ENCODE results near the gene CSRP1. TPM values are rescaled to one million over a fixed set of nuclear protein-coding genes. Genes with fewer than 3 reads are reported as not detected.

Gene CSRP1
- total RNA-seq, 1 donor from 2014 or later = 19.4 TPM

DNA sequence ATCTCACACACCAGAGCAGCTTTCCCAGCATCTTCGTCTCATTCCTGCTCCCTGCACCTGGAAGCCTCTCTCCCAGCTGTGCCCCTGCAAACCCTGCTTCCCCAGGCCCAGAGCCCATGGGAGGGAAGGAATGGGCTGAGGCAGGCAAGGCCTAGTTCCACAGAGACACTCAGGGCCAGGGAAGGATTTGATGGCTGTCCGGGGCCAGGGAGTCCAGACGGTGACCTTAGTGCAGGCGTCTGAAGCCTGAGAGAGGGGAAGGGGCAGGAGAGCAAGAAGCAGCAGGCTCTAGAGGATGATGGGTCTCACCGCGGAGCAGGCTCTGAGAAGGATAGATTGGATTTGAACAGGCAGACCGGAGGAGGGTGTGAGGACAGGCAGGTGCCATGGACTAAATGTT, 63.2 kb downstream of the CSRP1 start:
- Mint-ChIP-seq H3K36me3 (ENCODE audit: insufficient read depth) (no peaks in the 10 kb centered on the region), H3K4me1 (ENCODE audit: low read depth) (peaks cover 1% of the 10 kb centered on the region), H3K9me3 (ENCODE audit: low read depth) (peaks cover 11% of the 10 kb centered on the region), H3K4me3 (ENCODE audit: low read depth) (no peak overlapping the region), H3K27me3 (peaks cover 16% of the 10 kb centered on the region), H3K27ac (no peak overlapping the region)
- DNase-seq (ENCODE audit: low spot score, unreplicated experiment) = no peak
- TF ChIP-seq, protein P1, sequence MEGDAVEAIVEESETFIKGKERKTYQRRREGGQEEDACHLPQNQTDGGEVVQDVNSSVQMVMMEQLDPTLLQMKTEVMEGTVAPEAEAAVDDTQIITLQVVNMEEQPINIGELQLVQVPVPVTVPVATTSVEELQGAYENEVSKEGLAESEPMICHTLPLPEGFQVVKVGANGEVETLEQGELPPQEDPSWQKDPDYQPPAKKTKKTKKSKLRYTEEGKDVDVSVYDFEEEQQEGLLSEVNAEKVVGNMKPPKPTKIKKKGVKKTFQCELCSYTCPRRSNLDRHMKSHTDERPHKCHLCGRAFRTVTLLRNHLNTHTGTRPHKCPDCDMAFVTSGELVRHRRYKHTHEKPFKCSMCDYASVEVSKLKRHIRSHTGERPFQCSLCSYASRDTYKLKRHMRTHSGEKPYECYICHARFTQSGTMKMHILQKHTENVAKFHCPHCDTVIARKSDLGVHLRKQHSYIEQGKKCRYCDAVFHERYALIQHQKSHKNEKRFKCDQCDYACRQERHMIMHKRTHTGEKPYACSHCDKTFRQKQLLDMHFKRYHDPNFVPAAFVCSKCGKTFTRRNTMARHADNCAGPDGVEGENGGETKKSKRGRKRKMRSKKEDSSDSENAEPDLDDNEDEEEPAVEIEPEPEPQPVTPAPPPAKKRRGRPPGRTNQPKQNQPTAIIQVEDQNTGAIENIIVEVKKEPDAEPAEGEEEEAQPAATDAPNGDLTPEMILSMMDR (IDR thresholded peaks at IDR 0.05; ENCODE audit: unreplicated experiment) = no peak

DNA sequence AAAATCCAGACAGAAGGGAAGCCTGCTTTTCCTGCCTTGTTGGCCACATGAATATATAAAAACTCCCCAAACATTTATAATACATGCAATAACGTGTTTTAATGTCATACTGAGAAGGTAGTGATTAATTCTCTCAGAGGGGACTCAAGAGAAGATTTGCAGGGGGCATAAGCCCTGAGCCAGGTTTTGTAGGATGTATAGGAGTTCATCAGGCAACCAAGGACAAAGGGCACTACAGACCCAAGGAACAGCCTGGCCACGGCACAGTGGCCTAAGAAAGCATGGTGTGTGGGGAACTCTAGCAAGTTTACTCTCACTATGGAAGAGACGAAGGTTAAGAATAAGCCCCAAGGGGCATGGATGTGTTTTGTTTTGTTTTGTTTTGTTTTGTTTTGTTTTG, 70.0 kb downstream of the CSRP1 start:
- TF ChIP-seq, protein P1 (IDR thresholded peaks at IDR 0.05; ENCODE audit: unreplicated experiment) = no peak
- Mint-ChIP-seq H3K27ac (no peak overlapping the region), H3K9me3 (ENCODE audit: low read depth) (peaks cover 11% of the 10 kb centered on the region), H3K4me1 (ENCODE audit: low read depth) (peaks cover 4% of the 10 kb centered on the region), H3K27me3 (peaks cover 12% of the 10 kb centered on the region), H3K36me3 (ENCODE audit: insufficient read depth) (no peaks in the 10 kb centered on the region), H3K4me3 (ENCODE audit: low read depth) (no peak overlapping the region)
- DNase-seq (ENCODE audit: low spot score, unreplicated experiment) = no peak

DNA sequence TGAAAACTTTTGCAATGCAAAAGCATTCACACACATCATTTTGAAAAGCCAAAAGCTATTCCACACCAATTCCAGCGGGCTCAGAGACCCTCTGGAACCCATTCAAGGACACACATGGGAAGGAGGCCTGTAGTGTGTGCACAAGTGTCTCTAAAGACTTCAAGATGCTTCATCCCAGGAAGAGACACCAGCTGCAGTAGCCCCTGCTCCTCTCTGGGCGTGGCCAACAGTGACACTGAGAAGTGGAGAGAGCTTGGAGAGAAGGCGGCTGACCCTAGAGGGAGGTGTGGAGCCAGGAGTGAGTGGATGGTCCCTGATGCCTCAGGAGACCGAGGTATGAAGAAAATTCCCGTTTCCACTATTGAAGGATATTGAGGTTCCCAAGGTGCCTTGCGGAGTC, 70.5 kb downstream of the CSRP1 start:
- H3K36me3 Mint-ChIP-seq (ENCODE audit: insufficient read depth) = no peaks in the 10 kb centered on the region
- peaks cover 12% of the 10 kb centered on the region for H3K27me3 Mint-ChIP-seq
- DNase-seq (ENCODE audit: low spot score, unreplicated experiment) = no peak
- H3K4me3 Mint-ChIP-seq (ENCODE audit: low read depth) = no peak overlapping the region
- peaks cover 10% of the 10 kb centered on the region for H3K9me3 Mint-ChIP-seq (ENCODE audit: low read depth)
- H3K27ac Mint-ChIP-seq = no peak overlapping the region
- H3K4me1 Mint-ChIP-seq (ENCODE audit: low read depth) = peaks cover 4% of the 10 kb centered on the region
- TF ChIP-seq, protein P1 (IDR thresholded peaks at IDR 0.05; ENCODE audit: unreplicated experiment) = no peak

DNA sequence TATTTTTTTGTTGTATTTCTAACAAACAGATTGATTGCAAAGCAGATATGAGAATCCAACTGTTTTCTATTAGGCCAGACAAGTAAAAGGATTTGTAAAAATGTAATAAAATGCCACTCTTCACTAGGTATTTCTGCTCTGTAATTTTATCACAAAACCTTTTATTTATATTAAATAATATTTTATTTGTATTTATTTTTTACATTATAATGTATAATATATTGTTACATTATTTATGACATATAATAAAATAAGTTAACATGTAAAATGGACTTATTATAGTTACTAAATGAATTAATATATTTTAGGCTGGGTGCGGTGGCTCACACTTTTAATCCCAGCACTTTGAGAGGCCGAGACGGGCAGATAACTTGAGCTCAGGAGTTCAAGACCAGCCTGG, 72.7 kb downstream of the CSRP1 start:
- Mint-ChIP-seq H3K9me3 (ENCODE audit: low read depth) (no peaks in the 10 kb centered on the region), H3K27me3 (peaks cover 18% of the 10 kb centered on the region), H3K27ac (no peak overlapping the region), H3K4me3 (ENCODE audit: low read depth) (no peak overlapping the region), H3K4me1 (ENCODE audit: low read depth) (peaks cover 4% of the 10 kb centered on the region), H3K36me3 (ENCODE audit: insufficient read depth) (no peaks in the 10 kb centered on the region)
- TF ChIP-seq, protein P1 (IDR thresholded peaks at IDR 0.05; ENCODE audit: unreplicated experiment) = no peak
- DNase-seq (ENCODE audit: low spot score, unreplicated experiment) = no peak

DNA sequence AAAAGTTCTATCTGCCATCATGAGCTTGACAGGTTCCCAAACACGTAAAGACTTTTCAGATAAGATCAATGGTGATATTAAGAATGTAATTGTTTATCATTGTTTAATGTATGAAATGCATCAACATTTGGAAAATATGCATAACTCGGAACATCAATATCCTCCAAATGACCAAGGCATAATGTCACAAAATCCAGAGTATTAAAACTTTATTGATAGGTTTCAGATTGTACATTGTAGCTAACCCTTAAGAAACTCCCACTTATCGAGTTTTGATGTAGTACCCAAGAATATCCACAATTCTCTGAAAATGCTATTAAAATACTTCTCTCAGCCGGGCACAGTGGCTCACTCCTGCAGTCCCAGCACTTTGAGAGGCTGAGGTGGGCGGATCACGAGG, 73.3 kb downstream of the CSRP1 start:
- no peak for DNase-seq (ENCODE audit: low spot score, unreplicated experiment)
- peaks cover 4% of the 10 kb centered on the region for H3K4me1 Mint-ChIP-seq (ENCODE audit: low read depth)
- no peak overlapping the region for H3K4me3 Mint-ChIP-seq (ENCODE audit: low read depth)
- no peaks in the 10 kb centered on the region for H3K36me3 Mint-ChIP-seq (ENCODE audit: insufficient read depth)
- TF ChIP-seq, protein P1 (IDR thresholded peaks at IDR 0.05; ENCODE audit: unreplicated experiment) = no peak
- H3K27ac Mint-ChIP-seq = no peak overlapping the region
- H3K9me3 Mint-ChIP-seq (ENCODE audit: low read depth) = no peaks in the 10 kb centered on the region
- peaks cover 18% of the 10 kb centered on the region for H3K27me3 Mint-ChIP-seq

Other genes with a start within 250 kb of the CSRP1 start
- gene PKP1, start 223.6 kb downstream of the CSRP1 start, total RNA-seq = not detected in 2 replicates
- gene TNNT2, start 129.4 kb downstream of the CSRP1 start, total RNA-seq = 1.9 and 2.3 TPM in 2 replicates
- gene LAD1, start 107.8 kb downstream of the CSRP1 start, total RNA-seq = 35.3 and 38.0 TPM in 2 replicates
- not detected in 2 replicates for gene TNNI1, start 85.4 kb downstream of the CSRP1 start, total RNA-seq
- 21.2 and 31.3 TPM in 2 replicates for gene PHLDA3, start 37.9 kb downstream of the CSRP1 start, total RNA-seq
- 53.4 and 55.2 TPM in 2 replicates for gene NAV1, start 32.0 kb upstream of the CSRP1 start, total RNA-seq